Spleen (tissue), 11 donors: ENCODE data around the gene AHRR. TPM values are rescaled to one million over a fixed set of nuclear protein-coding genes. Genes with fewer than 3 reads are reported as not detected.

ENCODE experiments used
- DNase-seq: peaks from one replicate; pipeline ENCODE4 v3.0.0-alpha.2; 2020
- H3K27ac ChIP-seq, 8 donors: fragments of 200-600 bp; sonication (generic) in 7 of 8; 1 replicate in 4 of 8; 2 replicates in 4 of 8; pipeline versions ENCODE4 v1.5.0 to v1.8.0; 2016 to 2021; ENCODE audit warnings: inconsistent platforms in 4 of 8, mild to moderate bottlenecking in 4 of 8, moderate library complexity in 1 of 8
- H3K27me3 ChIP-seq, 7 donors: fragments of 200-600 bp; sonication (generic) in 6 of 7; replicated peaks in 1 of 7; 1 replicate in 4 of 7; 2 replicates in 3 of 7; pipeline versions ENCODE4 v1.5.0 to v1.8.0; 2016 to 2021; ENCODE audit warnings: inconsistent platforms in 3 of 7, mild to moderate bottlenecking in 1 of 7
- H3K36me3 ChIP-seq, 6 donors: fragments of 200-600 bp; sonication (generic) in 5 of 6; 1 replicate in 4 of 6; 2 replicates in 2 of 6; pipeline versions ENCODE4 v1.5.0 to v1.8.0; 2016 to 2021; ENCODE audit warnings: inconsistent platforms in 2 of 6
- H3K4me1 ChIP-seq, 6 donors: fragments of 200-600 bp; sonication (generic) in 5 of 6; 1 replicate in 3 of 6; 2 replicates in 3 of 6; pipeline versions ENCODE4 v1.5.0 to v1.8.0; 2016 to 2021; ENCODE audit warnings: inconsistent platforms in 3 of 6
- H3K4me3 ChIP-seq, 8 donors: fragments of 200-600 bp; sonication (generic) in 7 of 8; 1 replicate in 4 of 8; 2 replicates in 4 of 8; pipeline versions ENCODE4 v1.5.0 to v1.8.0; 2016 to 2021; ENCODE audit warnings: inconsistent platforms in 4 of 8, mild to moderate bottlenecking in 4 of 8, moderate library complexity in 2 of 8
- H3K9me3 ChIP-seq, 8 donors: fragments of 200-600 bp; sonication (generic) in 7 of 8; 1 replicate in 4 of 8; 2 replicates in 4 of 8; pipeline versions ENCODE4 v1.5.0 to v1.8.0; 2016 to 2021; ENCODE audit warnings: inconsistent platforms in 4 of 8
- POLR2A ChIP-seq, 3 donors: fragments of 450-650 bp; IDR thresholded peaks; one replicate each; pipeline ENCODE4 v1.5.1; 2017; ENCODE audit warnings: antibody characterized with exemption in 3 of 3, mild to moderate bottlenecking in 1 of 3
- POLR2AphosphoS5 ChIP-seq, 3 donors: sonication (generic); formaldehyde crosslinking; IDR thresholded peaks; one replicate each; pipeline ENCODE4 v1.5.1; 2017; ENCODE audit warnings: antibody characterized with exemption in 3 of 3
- WGBS, 5 donors: extraction: QIAGEN DNeasy Blood & Tissue Kit in 3 of 5; methylation state at CpG; one replicate each; pipeline versions ENCODE4 v1.1.5 to v1.1.7; 2013 to 2018; 5-methylcytosine and 5-hydroxymethylcytosine counted together
- intact Hi-C: fragments of 100-400 bp; cut with DNase I; formaldehyde crosslinking; loops from one replicate; pipeline ENCODE4 v1.15.0; 2023; ENCODE audit warnings: low total_unique reads
- polyA plus RNA-seq, 3 donors: library from polyadenylated mRNA; stranded (reverse); fragments of 200-250 nt; gene quantifications; one replicate each; pipeline ENCODE4 v1.2.1, GENCODE V29; 2013
- total RNA-seq, 7 donors: library from RNA; depleted of rRNA in 3 of 7; stranded (reverse); fragments of >200 nt in 3 of 7; fragmentation: NEBNext Ultra II Directional in 4 of 7; extraction: Animal tissue kit (Norgen Biotek cat#: 25700) in 4 of 7; gene quantifications; one replicate each; pipeline versions ENCODE4 v1.1.0 to v1.2.1, GENCODE V29; 2016 to 2021
- TF ChIP-seq, protein P1 (sequence below), 11 experiments: fragments of 200-600 bp in 7 of 11; fragments of 450-650 bp in 4 of 11; sonication (generic) in 4 of 11; IDR thresholded peaks in 8 of 11; conservative IDR thresholded peaks in 3 of 11; 1 replicate in 7 of 11; 2 replicates in 4 of 11; pipeline versions ENCODE4 v1.4.0 to v1.8.0; 2016 to 2021; ENCODE audit warnings: antibody characterized with exemption in 11 of 11, inconsistent platforms in 4 of 11, mild to moderate bottlenecking in 1 of 11
- donor health status: healthy with polysubstance abuse.
- donor health status: DM: no; HTN: no; CAD: no; lungs with moderate emphysema.
- donor health status: DM: no; HTN: no; CAD: no.
- donor health status: Bipolar disorder and iron deficiency.
- donor health status: healthy.
- donor health status: DM: no; HTN: no; CAD: no.
- donor health status: DM: yes; HTN: yes; CAD: no.

Gene AHRR
- total and polyA plus RNA-seq, 10 donors: 0.96 to 28.5 (median 13.2) TPM

DNA sequence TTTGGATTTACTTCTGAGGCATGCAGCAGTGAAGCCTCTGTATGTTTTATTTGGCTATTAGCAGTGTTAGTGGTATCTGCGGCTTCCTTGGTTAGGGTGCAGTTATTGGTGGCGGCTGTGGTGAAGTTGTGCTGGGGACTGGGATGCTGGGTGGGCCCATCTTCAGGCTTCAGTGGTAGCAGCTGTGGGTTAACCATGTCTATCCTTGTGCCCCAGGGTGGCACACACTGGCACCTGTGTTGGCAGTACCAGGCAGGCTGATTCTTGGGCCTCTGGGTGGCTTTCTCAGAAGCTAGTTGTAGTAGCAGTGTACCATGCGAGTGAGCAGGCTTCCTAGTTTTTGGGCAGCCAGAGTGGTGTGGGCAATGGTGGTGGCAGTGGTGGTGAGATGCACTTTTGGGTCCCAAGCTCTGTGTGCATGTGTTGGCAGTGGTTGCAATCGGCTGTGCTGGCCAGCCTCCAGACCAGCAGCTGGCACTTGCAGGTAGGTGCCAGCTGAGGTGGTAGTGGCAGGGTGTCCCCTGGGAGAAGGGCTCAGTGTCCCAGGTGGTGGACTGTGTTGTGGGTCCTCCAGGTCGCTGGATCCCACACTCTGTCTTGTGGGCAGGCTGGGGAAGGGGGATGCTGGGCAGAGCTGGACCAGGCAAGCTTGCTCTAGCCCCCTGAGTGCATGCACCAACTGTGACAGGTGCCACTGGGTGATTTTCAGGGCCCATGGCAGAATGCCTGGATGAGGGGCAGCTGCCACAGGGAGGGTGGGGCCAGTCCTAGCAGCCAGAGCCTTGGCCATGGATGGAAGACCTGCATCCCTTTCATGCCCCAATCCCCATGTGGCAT, 13.6 kb downstream of the AHRR start:
- Histone ChIP-seq H3K27me3 (no peaks in the 10 kb centered on the region), H3K4me1 (peaks cover 0 to 8% (median 0%) of the 10 kb centered on the region in 6 donors), H3K9me3 (no peaks in the 10 kb centered on the region), H3K27ac (no peak overlapping the region), H3K4me3 (no peak overlapping the region), H3K36me3 (no peaks in the 10 kb centered on the region)
- intact Hi-C loops: no loop called here
- DNase-seq: no peak
- TF ChIP-seq, protein P1, sequence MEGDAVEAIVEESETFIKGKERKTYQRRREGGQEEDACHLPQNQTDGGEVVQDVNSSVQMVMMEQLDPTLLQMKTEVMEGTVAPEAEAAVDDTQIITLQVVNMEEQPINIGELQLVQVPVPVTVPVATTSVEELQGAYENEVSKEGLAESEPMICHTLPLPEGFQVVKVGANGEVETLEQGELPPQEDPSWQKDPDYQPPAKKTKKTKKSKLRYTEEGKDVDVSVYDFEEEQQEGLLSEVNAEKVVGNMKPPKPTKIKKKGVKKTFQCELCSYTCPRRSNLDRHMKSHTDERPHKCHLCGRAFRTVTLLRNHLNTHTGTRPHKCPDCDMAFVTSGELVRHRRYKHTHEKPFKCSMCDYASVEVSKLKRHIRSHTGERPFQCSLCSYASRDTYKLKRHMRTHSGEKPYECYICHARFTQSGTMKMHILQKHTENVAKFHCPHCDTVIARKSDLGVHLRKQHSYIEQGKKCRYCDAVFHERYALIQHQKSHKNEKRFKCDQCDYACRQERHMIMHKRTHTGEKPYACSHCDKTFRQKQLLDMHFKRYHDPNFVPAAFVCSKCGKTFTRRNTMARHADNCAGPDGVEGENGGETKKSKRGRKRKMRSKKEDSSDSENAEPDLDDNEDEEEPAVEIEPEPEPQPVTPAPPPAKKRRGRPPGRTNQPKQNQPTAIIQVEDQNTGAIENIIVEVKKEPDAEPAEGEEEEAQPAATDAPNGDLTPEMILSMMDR (IDR thresholded peaks at IDR 0.05 in 8 of 11, conservative IDR thresholded peaks at IDR 0.05 in 3 of 11): no peak
- no peak for TF ChIP-seq POLR2AphosphoS5 (IDR thresholded peaks at IDR 0.05)
- TF ChIP-seq POLR2A (IDR thresholded peaks at IDR 0.05): no peak
- WGBS, 5 donors: 71 to 92% (median 81%) methylated on average over 4 to 5 of the region's 5 CpGs

DNA sequence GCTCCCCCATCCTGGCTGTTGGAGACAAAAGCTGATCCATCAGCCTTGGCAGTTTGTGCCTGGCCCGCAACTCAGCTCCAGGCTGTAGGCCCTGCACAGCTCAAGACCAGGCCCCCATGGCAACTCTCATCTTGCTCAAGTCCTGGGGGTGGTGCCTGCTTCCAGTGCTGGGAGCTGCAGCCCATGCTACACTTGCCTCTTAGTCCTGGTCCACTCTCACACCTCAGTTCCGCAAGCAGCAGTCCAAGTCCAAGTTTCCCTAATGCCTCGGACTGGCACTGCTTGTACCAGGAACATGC, 14.2 kb downstream of the AHRR start:
- no peaks in the 10 kb centered on the region for H3K36me3 ChIP-seq
- TF ChIP-seq, protein P1 (IDR thresholded peaks at IDR 0.05 in 8 of 11, conservative IDR thresholded peaks at IDR 0.05 in 3 of 11): no peak
- no peak for TF ChIP-seq POLR2A (IDR thresholded peaks at IDR 0.05)
- no peak overlapping the region for H3K27ac ChIP-seq
- intact Hi-C loops: no loop called here
- peaks cover 0 to 8% (median 0%) of the 10 kb centered on the region in 6 donors for H3K4me1 ChIP-seq
- no peaks in the 10 kb centered on the region for H3K9me3 ChIP-seq
- H3K4me3 ChIP-seq: no peak overlapping the region
- no peak for DNase-seq
- no peaks in the 10 kb centered on the region for H3K27me3 ChIP-seq
- 84 to 94% (median 91%) methylated on average over 3 of the region's 3 CpGs for WGBS, 5 donors

DNA sequence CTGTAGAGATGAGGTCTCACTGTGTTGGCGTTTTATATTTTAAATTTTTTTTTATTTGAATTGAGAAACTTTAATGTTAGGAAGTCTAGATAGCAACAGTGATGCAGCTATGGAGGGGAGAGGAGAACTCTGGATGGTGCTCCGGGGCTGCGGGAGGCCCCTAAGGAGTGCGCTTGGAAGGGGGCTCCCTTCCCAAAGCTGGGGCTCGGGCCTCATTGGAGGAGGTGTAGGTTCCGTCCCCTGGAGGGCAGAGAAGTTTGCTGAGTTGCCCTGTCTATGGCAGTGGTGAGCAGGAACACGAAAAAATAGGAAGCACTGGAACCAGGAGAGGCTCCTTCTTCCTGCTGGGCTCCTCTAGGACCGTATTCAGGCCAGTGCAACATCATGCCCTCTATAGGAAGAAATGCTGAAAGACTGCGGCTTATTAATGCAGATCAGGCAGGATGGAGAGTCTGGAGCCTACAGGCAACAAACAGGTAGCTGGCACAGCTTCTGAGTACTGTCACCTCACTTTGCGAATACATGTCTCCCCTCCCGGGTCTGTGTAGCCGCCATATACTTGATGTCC, 16.1 kb downstream of the AHRR start:
- TF ChIP-seq, protein P1 (IDR thresholded peaks at IDR 0.05 in 8 of 11, conservative IDR thresholded peaks at IDR 0.05 in 3 of 11): peak in 1 of 11 experiments; percentile 7
- no peak for TF ChIP-seq POLR2A (IDR thresholded peaks at IDR 0.05)
- Histone ChIP-seq H3K4me3 (no peak overlapping the region), H3K4me1 (peaks cover 0 to 8% (median 0%) of the 10 kb centered on the region in 6 donors), H3K9me3 (no peaks in the 10 kb centered on the region), H3K36me3 (no peaks in the 10 kb centered on the region), H3K27ac (peak overlapping the region in 1 of 8 donors; percentile 32), H3K27me3 (no peaks in the 10 kb centered on the region)
- DNase-seq: no peak
- intact Hi-C loops: no loop called here
- WGBS, 5 donors: 82 to 87% (median 83%) methylated on average over 12 of the region's 12 CpGs
